Transverse colon (tissue), 4 donors: ENCODE measurements around the gene ANGPTL2. TPM values are rescaled to one million over a fixed set of nuclear protein-coding genes. Genes with fewer than 3 reads are reported as not detected.

ENCODE experiments used
- DNase-seq: peaks from one replicate; pipeline ENCODE4 v3.0.0-alpha.2; 2019
- H3K27ac ChIP-seq, 4 donors: fragments of 200-600 bp; sonication (generic); 2 replicates each; pipeline ENCODE4 v1.5.1; 2016 to 2018; ENCODE audit warnings: inconsistent platforms in 4 of 4
- H3K27me3 ChIP-seq: fragments of 200-600 bp; sonication (generic); 2 replicates; pipeline ENCODE4 v1.5.1; 2017; ENCODE audit warnings: inconsistent platforms
- H3K36me3 ChIP-seq, 4 donors: fragments of 200-600 bp; sonication (generic); 2 replicates each; pipeline ENCODE4 v1.5.1; 2017 to 2019; ENCODE audit warnings: inconsistent platforms in 4 of 4
- H3K4me1 ChIP-seq, 4 donors: fragments of 200-600 bp; sonication (generic); 2 replicates each; pipeline ENCODE4 v1.5.1; 2017 to 2020; ENCODE audit warnings: inconsistent platforms in 4 of 4
- H3K4me3 ChIP-seq, 4 donors: fragments of 200-600 bp; sonication (generic); 1 replicate in 1 of 4; 2 replicates in 3 of 4; pipeline versions ENCODE4 v1.5.1 to v1.6.1; 2017 to 2019; ENCODE audit warnings: inconsistent platforms in 4 of 4
- H3K9me3 ChIP-seq, 2 donors: fragments of 200-600 bp; sonication (generic); 2 replicates each; pipeline ENCODE4 v1.5.1; 2017 to 2019; ENCODE audit warnings: inconsistent platforms in 2 of 2
- CTCF ChIP-seq, 5 experiments: fragments of 200-600 bp in 3 of 5; fragments of 450-650 bp in 2 of 5; sonication (generic) in 3 of 5; IDR thresholded peaks; 1 replicate in 2 of 5; 2 replicates in 3 of 5; pipeline ENCODE4 v1.5.1; 2016 to 2017; ENCODE audit warnings: antibody characterized with exemption in 5 of 5, inconsistent platforms in 3 of 5, mild to moderate bottlenecking in 2 of 5, moderate library complexity in 1 of 5
- EP300 ChIP-seq: sonication (generic); formaldehyde crosslinking; IDR thresholded peaks from one replicate; pipeline ENCODE4 v1.6.1; 2017; ENCODE audit warnings: antibody characterized with exemption, low read depth
- POLR2A ChIP-seq: fragments of 450-650 bp; IDR thresholded peaks from one replicate; pipeline ENCODE4 v1.6.1; 2016; ENCODE audit warnings: antibody characterized with exemption, mild to moderate bottlenecking, moderate library complexity
- POLR2AphosphoS5 ChIP-seq, 3 donors: sonication (generic); formaldehyde crosslinking; IDR thresholded peaks; one replicate each; pipeline ENCODE4 v1.6.1; 2016; ENCODE audit warnings: antibody characterized with exemption in 3 of 3
- WGBS, 2 donors: methylation state at CpG; one replicate each; pipeline ENCODE4 v1.1.5; 2018; ENCODE audit warnings: low coverage in 1 of 2; 5-methylcytosine and 5-hydroxymethylcytosine counted together
- in situ Hi-C, 4 donors: fragments of 200-750 bp; cut with MboI; loops; one replicate each; pipeline versions ENCODE4 v1.15.0 to v1.15.1; 2017; ENCODE audit warnings: low sequenced_read_pairs in 3 of 4, low pct_ligation_motif_present in 1 of 4, low pct_unique_long_range_greater_than_20kb in 1 of 4
- intact Hi-C: fragments of 100-400 bp; cut with DNase I; formaldehyde crosslinking; loops from one replicate; pipeline ENCODE4 v1.15.1; 2023; ENCODE audit warnings: low total_unique reads
- total RNA-seq, 4 donors: library from RNA; depleted of rRNA; stranded (reverse); fragments of >200 nt; gene quantifications; one replicate each; pipeline ENCODE4 v1.1.0, GENCODE V29; 2016

ANGPTL2 gene
- total RNA-seq, 4 donors from 2014 or later: 11.0 to 30.8 (median 13.1) TPM

GRCh38 chr9:127129718-127130085 lies 7.3 kb upstream of the ANGPTL2 start:
- Histone ChIP-seq H3K27ac (peak overlapping the region in 2 of 4 donors; percentile 27 to 57), H3K36me3 (no peaks in the 10 kb centered on the region), H3K4me3 (no peak overlapping the region), H3K9me3 (no peaks in the 10 kb centered on the region), H3K27me3 (no peaks in the 10 kb centered on the region), H3K4me1 (peaks cover 7 to 35% (median 18%) of the 10 kb centered on the region in 4 donors)
- intact Hi-C loops (loop anchor here (5.0 kb wide), 1 partner anchor 58 kb away; no protein-coding TSS in a partner anchor), in situ Hi-C loops (no loop called here)
- 91% methylated on average over 3 of the region's 3 CpGs; no CpG with 5 or more reads in 1 of the 2 donors for WGBS, 2 donors
- DNase-seq: no peak
- TF ChIP-seq POLR2AphosphoS5 (IDR thresholded peaks at IDR 0.05) (no peak), POLR2A (no peak), CTCF (IDR thresholded peaks at IDR 0.05) (no peak), EP300 (no peak)

- no peak for DNase-seq
- H3K4me1 ChIP-seq: peaks cover 7 to 30% (median 13%) of the 10 kb centered on the region in 4 donors
- in situ Hi-C loops: no loop called here
- no peaks in the 10 kb centered on the region for H3K27me3 ChIP-seq
- H3K9me3 ChIP-seq: no peaks in the 10 kb centered on the region
- TF ChIP-seq EP300 (no peak), CTCF (IDR thresholded peaks at IDR 0.05) (no peak)
- H3K4me3 ChIP-seq: no peak overlapping the region
- WGBS, 2 donors: 79 to 100% methylated on average over 3 to 5 of the region's 5 CpGs
- intact Hi-C loops: no loop called here
- H3K36me3 ChIP-seq: no peaks in the 10 kb centered on the region
- peak overlapping the region; percentile 27 to 57 (median 52) for H3K27ac ChIP-seq
Observed at GRCh38 chr9:127129073-127129717, 6.8 kb upstream of the ANGPTL2 start.

- Histone ChIP-seq H3K4me3 (no peak overlapping the region), H3K27me3 (no peaks in the 10 kb centered on the region), H3K9me3 (no peaks in the 10 kb centered on the region), H3K27ac (peak overlapping the region; percentile 27 to 57 (median 52)), H3K36me3 (no peaks in the 10 kb centered on the region), H3K4me1 (peaks cover 6 to 27% (median 13%) of the 10 kb centered on the region in 4 donors)
- no peak for DNase-seq
- intact Hi-C loops: no loop called here
- WGBS, 2 donors: 76% methylated on average over 9 of the region's 9 CpGs; no CpG with 5 or more reads in 1 of the 2 donors
- in situ Hi-C loops: no loop called here
- TF ChIP-seq POLR2AphosphoS5 (IDR thresholded peaks at IDR 0.05): peak in 2 of 3 donors; percentile 7 to 72
- no peak for TF ChIP-seq EP300
- no peak for TF ChIP-seq CTCF (IDR thresholded peaks at IDR 0.05)
Observed at GRCh38 chr9:127128341-127129072, 6.1 kb upstream of the ANGPTL2 start.

GRCh38 chr9:127126971-127127370 lies 4.5 kb upstream of the ANGPTL2 start:
- DNase-seq: no peak
- in situ Hi-C loops: no loop called here
- Histone ChIP-seq H3K27me3 (no peaks in the 10 kb centered on the region), H3K4me1 (peaks cover 9 to 27% (median 9%) of the 10 kb centered on the region in 4 donors), H3K4me3 (no peak overlapping the region), H3K27ac (peak overlapping the region; percentile 28 to 61 (median 56)), H3K9me3 (no peaks in the 10 kb centered on the region), H3K36me3 (no peaks in the 10 kb centered on the region)
- TF ChIP-seq EP300 (no peak), CTCF (IDR thresholded peaks at IDR 0.05) (no peak), POLR2AphosphoS5 (IDR thresholded peaks at IDR 0.05) (no peak), POLR2A (no peak)
- intact Hi-C loops: no loop called here
- whole genome bisulfite sequencing, 2 donors: 67 to 80% methylated on average over 1 of the region's 1 CpG
